HepG2 (cell line): Measurements from ENCODE around the gene NKX1-2. TPM values are rescaled to one million over a fixed set of nuclear protein-coding genes. Genes with fewer than 3 reads are reported as not detected.

Experiments
- ATAC-seq: fragments of 200-7000 bp; cut with Tn5 transposase; 3 replicates; pipeline ENCODE4 v1.9.1; 2020; ENCODE audit warnings: mild to moderate bottlenecking, moderate library complexity
- BruUV-seq: library from RNA; stranded (reverse); fragments of 400-500 nt; replicated peaks from 2 replicates; lab custom pipeline; 2021; lab: Mats Ljungman, UMichigan
- CTCF ChIA-PET: fragments of 300-600 bp; formaldehyde crosslinking; extraction: SDS; loops from one replicate; lab custom pipeline; 2021; ENCODE audit warnings: low total read pairs, inconsistent platforms, low intra/inter-chr PET ratio; lab: Yijun Ruan, JAX
- POLR2A ChIA-PET: fragments of 350-600 bp; sonication (Branson Sonifier 250); formaldehyde crosslinking; loops from one replicate; lab custom pipeline; 2020; ENCODE audit warnings: antibody characterized with exemption, inconsistent platforms; lab: Yijun Ruan, JAX
- DNase-seq: peaks from one replicate; pipeline ENCODE4 v3.0.0-alpha.2; 2015; ENCODE audit warnings: low spot score
- FAIRE-seq: peaks from 3 replicates; lab custom pipeline; 2011; peaks lifted over from hg19 to GRCh38; lab: Jason Lieb, UNC
- H2AFZ ChIP-seq: one replicate; pipeline ENCODE4 v1.6.1; 2011; ENCODE audit warnings: low read length, inconsistent platforms
- H3K27ac ChIP-seq: fragments of 300-600 bp; 3 replicates; pipeline ENCODE4 v1.8.0; 2011; ENCODE audit warnings: mixed run types, mild to moderate bottlenecking, mixed read lengths, low read length, inconsistent platforms; ENCODE audit not compliant: insufficient read depth; ENCODE audit errors: extremely low read length
- H3K27me3 ChIP-seq, 2 experiments: fragments of 200-600 bp in 1 of 2; 2 replicates in 1 of 2; 3 replicates in 1 of 2; pipeline versions ENCODE4 v1.6.0 to v1.8.0; 2011; ENCODE audit warnings: low read length in 2 of 2, mild to moderate bottlenecking in 2 of 2, moderate library complexity in 2 of 2, inconsistent platforms in 1 of 2; ENCODE audit not compliant: insufficient read depth in 2 of 2, control insufficient read depth in 1 of 2
- H3K36me3 ChIP-seq, 2 experiments: fragments of 200-600 bp in 1 of 2; replicated peaks in 1 of 2; 2 replicates in 1 of 2; 3 replicates in 1 of 2; pipeline versions ENCODE4 v1.5.1 to v1.8.0; 2011; ENCODE audit warnings: low read length in 2 of 2, inconsistent platforms in 1 of 2; ENCODE audit not compliant: insufficient read depth in 2 of 2, control insufficient read depth in 1 of 2
- H3K4me1 ChIP-seq: 2 replicates; pipeline ENCODE4 v1.5.1; 2012; ENCODE audit warnings: low read length, inconsistent platforms; ENCODE audit not compliant: insufficient read depth
- H3K4me2 ChIP-seq: 2 replicates; pipeline ENCODE4 v1.6.0; 2011; ENCODE audit warnings: low read depth, low read length, inconsistent platforms
- H3K4me3 ChIP-seq, 3 experiments: fragments of 200-600 bp in 1 of 3; sonication (generic), shearing (Covaris generic) in 1 of 3; replicated peaks in 1 of 3; 2 replicates each; pipeline ENCODE4 v1.5.1; 2011 to 2016; ENCODE audit warnings: low read length in 3 of 3, inconsistent platforms in 2 of 3, low read depth in 2 of 3, mild to moderate bottlenecking in 2 of 3, control low read depth in 1 of 3, mixed read lengths in 1 of 3; ENCODE audit not compliant: insufficient read depth in 1 of 3
- H3K79me2 ChIP-seq: one replicate; pipeline ENCODE4 v1.6.1; 2011; ENCODE audit warnings: low read length, inconsistent platforms; ENCODE audit not compliant: insufficient read depth
- H3K9ac ChIP-seq: 2 replicates; pipeline ENCODE4 v1.6.0; 2011; ENCODE audit warnings: mild to moderate bottlenecking, low read depth, low read length, inconsistent platforms; ENCODE audit not compliant: insufficient read depth
- H3K9me3 ChIP-seq: 2 replicates; pipeline ENCODE4 v1.5.1; 2012; ENCODE audit warnings: mild to moderate bottlenecking, low read length
- H4K20me1 ChIP-seq: 2 replicates; pipeline ENCODE4 v1.6.0; 2011; ENCODE audit warnings: inconsistent platforms, mild to moderate bottlenecking, low read length, moderate library complexity; ENCODE audit not compliant: insufficient read depth
- AGO1 ChIP-seq: fragments of 200-400 bp; formaldehyde crosslinking; IDR thresholded peaks from 2 replicates; pipeline ENCODE4 v1.6.1; 2017; ENCODE audit warnings: mild to moderate bottlenecking, low read depth, low read length, moderate library complexity; ENCODE audit not compliant: poor library complexity, severe bottlenecking
- ATRX ChIP-seq: sonication (generic); formaldehyde crosslinking; IDR thresholded peaks from 2 replicates; pipeline ENCODE4 v1.4.0; 2020; ENCODE audit warnings: missing genetic modification reagents, borderline replicate concordance
- CENPX ChIP-seq: sonication (generic); formaldehyde crosslinking; IDR thresholded peaks from 2 replicates; pipeline ENCODE4 v1.9.0; 2021; ENCODE audit warnings: mild to moderate bottlenecking, missing genetic modification reagents, moderate library complexity
- HBP1 ChIP-seq: IDR thresholded peaks from 2 replicates; pipeline ENCODE4 v1.6.1; 2016; ENCODE audit warnings: low read depth, control low read depth
- HDAC2 ChIP-seq: sonication (generic); formaldehyde crosslinking; IDR thresholded peaks from 2 replicates; pipeline ENCODE4 v1.4.0; 2020; ENCODE audit warnings: missing genetic modification reagents
- HES4 ChIP-seq: sonication (generic); formaldehyde crosslinking; IDR thresholded peaks from 2 replicates; pipeline ENCODE4 v1.9.0; 2021; ENCODE audit warnings: mild to moderate bottlenecking, missing genetic modification reagents, borderline replicate concordance
- HNRNPH1 ChIP-seq: fragments of 200-400 bp; formaldehyde crosslinking; optimal IDR thresholded peaks from 2 replicates; pipeline ENCODE3; 2017; ENCODE audit warnings: mild to moderate bottlenecking, low read depth, low read length
- HOXD1 ChIP-seq: sonication (generic); formaldehyde crosslinking; IDR thresholded peaks from 2 replicates; pipeline ENCODE4 v1.5.0; 2020; ENCODE audit warnings: missing genetic modification reagents
- KLF15 ChIP-seq: sonication (generic); formaldehyde crosslinking; IDR thresholded peaks from 2 replicates; pipeline ENCODE4 v1.8.1; 2023; ENCODE audit warnings: borderline replicate concordance, mild to moderate bottlenecking, inconsistent platforms, missing genetic modification reagents, mixed read lengths
- SYNCRIP ChIP-seq: fragments of 200-400 bp; formaldehyde crosslinking; IDR thresholded peaks from 2 replicates; pipeline ENCODE4 v1.6.1; 2018; ENCODE audit warnings: mild to moderate bottlenecking, low read depth, low read length; ENCODE audit not compliant: insufficient read depth
- TAF15 ChIP-seq: fragments of 200-400 bp; formaldehyde crosslinking; IDR thresholded peaks from one replicate; pipeline ENCODE4 v1.6.1; 2018; ENCODE audit warnings: mild to moderate bottlenecking, low read depth, low read length; ENCODE audit not compliant: poor library complexity, severe bottlenecking
- TBX2 ChIP-seq: sonication (generic); formaldehyde crosslinking; IDR thresholded peaks from 2 replicates; pipeline ENCODE4 v1.5.0; 2020; ENCODE audit warnings: missing genetic modification reagents, mild to moderate bottlenecking, borderline replicate concordance
- TCF7 ChIP-seq: sonication (generic); IDR thresholded peaks from 2 replicates; pipeline ENCODE4 v1.6.1; 2016; ENCODE audit warnings: antibody characterized with exemption, low read depth
- THRA ChIP-seq: sonication (generic); formaldehyde crosslinking; IDR thresholded peaks from 2 replicates; pipeline ENCODE4 v1.4.0; 2020; ENCODE audit warnings: missing genetic modification reagents, borderline replicate concordance
- ZFP36 ChIP-seq: fragments of 150-350 bp; IDR thresholded peaks from 2 replicates; pipeline ENCODE4 v1.6.1; 2018; ENCODE audit warnings: borderline replicate concordance, low read length, low read depth; ENCODE audit not compliant: partially characterized antibody
- ZNF557 ChIP-seq: sonication (generic); formaldehyde crosslinking; IDR thresholded peaks from 2 replicates; pipeline ENCODE4 v1.4.0; 2020; ENCODE audit warnings: missing genetic modification reagents
- ZNF775 ChIP-seq: sonication (generic); formaldehyde crosslinking; IDR thresholded peaks from 2 replicates; pipeline ENCODE4 v1.4.0; 2020; ENCODE audit warnings: missing genetic modification reagents, mild to moderate bottlenecking, moderate library complexity, borderline replicate concordance
- ZNF879 ChIP-seq: sonication (generic); formaldehyde crosslinking; IDR thresholded peaks from 2 replicates; pipeline ENCODE4 v1.8.1; 2023; ENCODE audit warnings: missing genetic modification reagents
- WGBS: methylation state at CpG from one replicate; pipeline ENCODE4 v1.1.6; 2017; ENCODE audit warnings: low lambda C conversion rate; 5-methylcytosine and 5-hydroxymethylcytosine counted together
- in situ Hi-C: cut with HindIII; loops from 2 replicates; pipeline ENCODE4 v1.10.0; 2017; ENCODE audit warnings: low pct_unique_long_range_greater_than_20kb; ENCODE audit not compliant: extremely low pct_ligation_motif_present
- intact Hi-C: fragments of 100-400 bp; cut with micrococcal nuclease; formaldehyde crosslinking; loops from one replicate; pipeline ENCODE4 v1.10.0; 2022; ENCODE audit not compliant: unreplicated experiment
- polyA plus RNA-seq, 8 experiments: library from polyadenylated mRNA; depleted of rRNA in 3 of 8; stranded (reverse) in 7 of 8; unstranded in 1 of 8; fragments of >200 nt; fragmentation: Illumina TruSeq in 4 of 8; extraction: Trizol in 4 of 8; gene quantifications; 2 replicates each; pipeline versions ENCODE4 v1.2.1 to v1.2.3, GENCODE V29; 2011 to 2016; ENCODE audit warnings: low read depth in 4 of 8, missing spikeins in 1 of 8, mixed read lengths in 1 of 8; ENCODE audit not compliant: insufficient read depth in 1 of 8
- total RNA-seq, 5 experiments: library from RNA; depleted of rRNA; stranded (reverse); fragments of >200 nt; fragmentation: Illumina TruSeq; extraction: Trizol; gene quantifications; 2 replicates each; pipeline ENCODE4 v1.2.3, GENCODE V29; 2016; ENCODE audit warnings: low read depth in 1 of 5

Gene NKX1-2
- total and polyA plus RNA-seq, 2 of the 13 experiments (the other 11 are each of a cell fraction or from before 2014, with no cell fraction given) = not detected

GRCh38 chr10:124467165-124467564 is 17.3 kb upstream of the NKX1-2 start (continued):
- TF ChIP-seq ZFP36 = no peak

- DNase-seq (no peak), FAIRE-seq (peak; percentile 8), ATAC-seq (no peak)
- Histone ChIP-seq H3K9ac (no peak overlapping the region), H4K20me1 (0 out of 2 replicates have a peak, but pooled peaks cover 6% of the 10 kb centered on the region), H3K27ac (no peak overlapping the region), H3K4me1 (peaks cover 85% of the 10 kb centered on the region), H3K4me3 (no peak overlapping the region), H3K27me3 (no peaks in the 10 kb centered on the region; a peak in 1 of 5 replicates), H3K79me2 (no peaks in the 10 kb centered on the region), H3K36me3 (no peaks in the 10 kb centered on the region), H3K4me2 (peak overlapping the region; percentile 16; the same call in 1 of the 2 replicates)
- CTCF ChIA-PET = no interaction called here
- in situ Hi-C loops = no loop called here
- intact Hi-C loops = no loop called here
- BruUV-seq = no TSS peak
- TF ChIP-seq CENPX (no peak), HDAC2 (CRISPR knock-in tag) (no peak), KLF15 (CRISPR knock-in tag) (no peak), TBX2 (CRISPR knock-in tag) (no peak), ATRX (CRISPR knock-in tag) (no peak), HOXD1 (CRISPR knock-in tag) (no peak), AGO1 (no peak), HES4 (no peak), ZNF775 (no peak), HNRNPH1 (no peak), SYNCRIP (no peak), TCF7 (no peak), ZNF557 (CRISPR knock-in tag) (no peak), HBP1 (CRISPR knock-in tag) (no peak), ZNF879 (no peak), ZFP36 (no peak), THRA (CRISPR knock-in tag) (no peak), TAF15 (no peak)
- TF ChIP-seq, all 625 proteins: peak for 0
- no peaks in the 10 kb centered on the region for H3K9me3 ChIP-seq
- POLR2A ChIA-PET = interaction anchor here (1.4 kb wide), 1 partner anchor 47 kb away, joined by 4 read pairs; the partner anchor contains the start of gene OAT
- H2AFZ ChIP-seq = no peak overlapping the region
- 56% methylated on average over 9 of the region's 9 CpGs for WGBS
Observed at GRCh38 chr10:124465777-124466488, 16.1 kb upstream of the NKX1-2 start.
